Measurements from ENCODE around the gene TMEM53.

DNA sequence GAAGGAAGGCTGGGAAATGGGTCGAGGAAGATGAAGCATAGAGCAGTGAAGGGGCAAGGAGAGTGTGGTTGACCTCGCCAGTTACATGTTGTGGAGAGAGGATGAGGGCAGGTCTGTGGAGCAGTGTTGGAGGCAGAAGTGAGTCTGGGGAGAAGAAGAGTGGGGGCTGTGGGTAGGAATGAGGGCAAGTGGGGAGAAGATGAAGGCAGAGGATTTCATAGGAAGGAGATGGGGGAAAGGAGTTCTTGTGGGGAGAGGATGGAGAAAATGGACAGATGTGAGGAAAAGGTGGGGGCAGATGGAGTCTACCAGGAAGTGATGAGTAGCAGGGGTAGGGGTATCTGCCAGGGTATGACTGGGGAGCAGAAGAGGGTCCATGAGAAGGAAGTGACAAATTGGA, 3.8 kb upstream of the TMEM53 start:
- TF ChIP-seq, protein P1, sequence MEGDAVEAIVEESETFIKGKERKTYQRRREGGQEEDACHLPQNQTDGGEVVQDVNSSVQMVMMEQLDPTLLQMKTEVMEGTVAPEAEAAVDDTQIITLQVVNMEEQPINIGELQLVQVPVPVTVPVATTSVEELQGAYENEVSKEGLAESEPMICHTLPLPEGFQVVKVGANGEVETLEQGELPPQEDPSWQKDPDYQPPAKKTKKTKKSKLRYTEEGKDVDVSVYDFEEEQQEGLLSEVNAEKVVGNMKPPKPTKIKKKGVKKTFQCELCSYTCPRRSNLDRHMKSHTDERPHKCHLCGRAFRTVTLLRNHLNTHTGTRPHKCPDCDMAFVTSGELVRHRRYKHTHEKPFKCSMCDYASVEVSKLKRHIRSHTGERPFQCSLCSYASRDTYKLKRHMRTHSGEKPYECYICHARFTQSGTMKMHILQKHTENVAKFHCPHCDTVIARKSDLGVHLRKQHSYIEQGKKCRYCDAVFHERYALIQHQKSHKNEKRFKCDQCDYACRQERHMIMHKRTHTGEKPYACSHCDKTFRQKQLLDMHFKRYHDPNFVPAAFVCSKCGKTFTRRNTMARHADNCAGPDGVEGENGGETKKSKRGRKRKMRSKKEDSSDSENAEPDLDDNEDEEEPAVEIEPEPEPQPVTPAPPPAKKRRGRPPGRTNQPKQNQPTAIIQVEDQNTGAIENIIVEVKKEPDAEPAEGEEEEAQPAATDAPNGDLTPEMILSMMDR (conservative IDR thresholded peaks at IDR 0.05), result no peak
- TF ChIP-seq ZFX (IDR thresholded peaks at IDR 0.05), result no peak

Data from C4-2B (cell line).